Prostate gland (tissue), 2 donors: Measurements from ENCODE around the gene ATP6V1C2. TPM values are rescaled to one million over a fixed set of nuclear protein-coding genes. Genes with fewer than 3 reads are reported as not detected.

Experiments
- DNase-seq: peaks from one replicate; pipeline ENCODE4 v3.0.0-alpha.2; 2019; ENCODE audit warnings: low spot score
- H3K27ac ChIP-seq, 2 donors: fragments of 200-600 bp; sonication (generic); 2 replicates each; pipeline ENCODE4 v1.5.1; 2017 to 2019
- H3K27me3 ChIP-seq: fragments of 200-600 bp; sonication (generic); replicated peaks from 2 replicates; pipeline ENCODE4 v1.5.1; 2019; ENCODE audit not compliant: insufficient read depth
- H3K36me3 ChIP-seq, 2 donors: fragments of 200-600 bp; sonication (generic); 1 replicate in 1 of 2; 2 replicates in 1 of 2; pipeline versions ENCODE4 v1.5.1 to v1.8.1; 2017 to 2019
- H3K4me1 ChIP-seq: fragments of 200-600 bp; sonication (generic); replicated peaks from 2 replicates; pipeline ENCODE4 v1.5.1; 2019
- H3K4me3 ChIP-seq, 2 donors: fragments of 200-600 bp; sonication (generic); 2 replicates each; pipeline ENCODE4 v1.5.1; 2017 to 2019
- H3K9me3 ChIP-seq: fragments of 200-600 bp; sonication (generic); 2 replicates; pipeline ENCODE4 v1.5.1; 2017
- CTCF ChIP-seq, 4 experiments: fragments of 200-600 bp in 2 of 4; fragments of 450-650 bp in 2 of 4; sonication (generic) in 2 of 4; IDR thresholded peaks; 1 replicate in 3 of 4; 2 replicates in 1 of 4; pipeline ENCODE4 v1.5.1; 2016 to 2019; ENCODE audit warnings: antibody characterized with exemption in 4 of 4, mild to moderate bottlenecking in 2 of 4, moderate library complexity in 2 of 4
- POLR2A ChIP-seq: fragments of 450-650 bp; IDR thresholded peaks from one replicate; pipeline ENCODE4 v1.6.1; 2016; ENCODE audit warnings: antibody characterized with exemption, mild to moderate bottlenecking
- POLR2AphosphoS5 ChIP-seq: sonication (generic); formaldehyde crosslinking; IDR thresholded peaks from one replicate; pipeline ENCODE4 v1.6.1; 2017; ENCODE audit warnings: antibody characterized with exemption
- WGBS: methylation state at CpG from one replicate; pipeline ENCODE4 v1.1.5; 2018; 5-methylcytosine and 5-hydroxymethylcytosine counted together
- intact Hi-C: fragments of 100-400 bp; cut with DNase I; formaldehyde crosslinking; loops from one replicate; pipeline ENCODE4 v1.14.2; 2022
- total RNA-seq, 2 donors: library from RNA; depleted of rRNA; stranded (reverse); fragments of >200 nt; gene quantifications; one replicate each; pipeline ENCODE4 v1.1.0, GENCODE V29; 2016

ATP6V1C2 gene
- total RNA-seq, 2 donors from 2014 or later, result 0.41 to 4.0 TPM

- Histone ChIP-seq H3K27ac (no peak overlapping the region), H3K36me3 (no peaks in the 10 kb centered on the region), H3K9me3 (no peaks in the 10 kb centered on the region), H3K4me1 (no peaks in the 10 kb centered on the region), H3K4me3 (no peak overlapping the region), H3K27me3 (no peaks in the 10 kb centered on the region)
- WGBS, result 33% methylated on average over 6 of the region's 6 CpGs
- no peak for DNase-seq
- no peak for TF ChIP-seq CTCF (IDR thresholded peaks at IDR 0.05)
- TF ChIP-seq POLR2AphosphoS5, result no peak
- TF ChIP-seq POLR2A, result no peak
- intact Hi-C loops, result no loop called here
Measured at GRCh38 chr2:10733566-10733925, 12.1 kb downstream of the ATP6V1C2 start.

- intact Hi-C loops, result no loop called here
- WGBS, result 86% methylated on average over 5 of the region's 5 CpGs
Measured at GRCh38 chr2:10733980-10734379, 12.6 kb downstream of the ATP6V1C2 start.

GRCh38 chr2:10738192-10738591, 16.8 kb downstream of the ATP6V1C2 start:
- Histone ChIP-seq H3K27ac (no peak overlapping the region), H3K4me3 (no peak overlapping the region), H3K9me3 (no peaks in the 10 kb centered on the region), H3K27me3 (no peaks in the 10 kb centered on the region), H3K36me3 (no peaks in the 10 kb centered on the region), H3K4me1 (no peaks in the 10 kb centered on the region)
- 95% methylated on average over 6 of the region's 6 CpGs for WGBS
- intact Hi-C loops, result no loop called here
- no peak for DNase-seq
- TF ChIP-seq POLR2A (no peak), POLR2AphosphoS5 (no peak), CTCF (IDR thresholded peaks at IDR 0.05) (no peak)

More at GRCh38 chr2:10733980-10734379, 12.6 kb downstream of the ATP6V1C2 start:
- TF ChIP-seq CTCF (IDR thresholded peaks at IDR 0.05), result no peak
- TF ChIP-seq POLR2A, result no peak
- no peak for TF ChIP-seq POLR2AphosphoS5
- no peak overlapping the region for H3K4me3 ChIP-seq
- no peaks in the 10 kb centered on the region for H3K36me3 ChIP-seq
- no peaks in the 10 kb centered on the region for H3K27me3 ChIP-seq
- no peaks in the 10 kb centered on the region for H3K9me3 ChIP-seq
- no peak overlapping the region for H3K27ac ChIP-seq
- no peak for DNase-seq
- no peaks in the 10 kb centered on the region for H3K4me1 ChIP-seq

GRCh38 chr2:10740226-10740625, 18.8 kb downstream of the ATP6V1C2 start:
- Histone ChIP-seq H3K4me3 (no peak overlapping the region), H3K27me3 (no peaks in the 10 kb centered on the region), H3K9me3 (no peaks in the 10 kb centered on the region), H3K4me1 (no peaks in the 10 kb centered on the region), H3K36me3 (no peaks in the 10 kb centered on the region), H3K27ac (no peak overlapping the region)
- DNase-seq, result no peak
- WGBS, result 60% methylated on average over 3 of the region's 3 CpGs
- no peak for TF ChIP-seq POLR2AphosphoS5
- TF ChIP-seq CTCF (IDR thresholded peaks at IDR 0.05), result no peak
- TF ChIP-seq POLR2A, result no peak
- intact Hi-C loops, result no loop called here

GRCh38 chr2:10741139-10741538, 19.7 kb downstream of the ATP6V1C2 start:
- Histone ChIP-seq H3K4me1 (no peaks in the 10 kb centered on the region), H3K36me3 (no peaks in the 10 kb centered on the region), H3K4me3 (no peak overlapping the region), H3K9me3 (no peaks in the 10 kb centered on the region), H3K27me3 (no peaks in the 10 kb centered on the region), H3K27ac (no peak overlapping the region)
- DNase-seq, result no peak
- TF ChIP-seq POLR2AphosphoS5, result no peak
- no peak for TF ChIP-seq POLR2A
- no peak for TF ChIP-seq CTCF (IDR thresholded peaks at IDR 0.05)
- WGBS, result 52% methylated on average over 2 of the region's 2 CpGs
- intact Hi-C loops, result no loop called here
